Keratinocyte (primary cell): ENCODE measurements around the gene IL1RL2. TPM values are rescaled to one million over a fixed set of nuclear protein-coding genes. Genes with fewer than 3 reads are reported as not detected.

Experiments
- DNase-seq: peaks from one replicate; pipeline ENCODE4 v3.0.0-alpha.2; 2011; ENCODE audit warnings: low read depth, missing footprints, low spot score
- FAIRE-seq: peaks from 2 replicates; lab custom pipeline; 2011; peaks lifted over from hg19 to GRCh38; lab: Jason Lieb, UNC
- H2AFZ ChIP-seq: 2 replicates; pipeline ENCODE4 v1.6.0; 2012; ENCODE audit warnings: low read length, control low read depth, inconsistent platforms; ENCODE audit not compliant: control insufficient read depth
- H3K27ac ChIP-seq: 2 replicates; pipeline ENCODE4 v1.5.1; 2011; ENCODE audit warnings: low read length; ENCODE audit not compliant: control insufficient read depth, insufficient read depth
- H3K27me3 ChIP-seq: 3 replicates; pipeline ENCODE4 v1.6.0; 2011; ENCODE audit warnings: low read length; ENCODE audit not compliant: control insufficient read depth, insufficient read depth; ENCODE audit errors: extremely low read depth
- H3K36me3 ChIP-seq, 2 experiments: 2 replicates in 1 of 2; 3 replicates in 1 of 2; pipeline ENCODE4 v1.5.1; 2011; ENCODE audit warnings: low read length in 2 of 2, mild to moderate bottlenecking in 1 of 2; ENCODE audit not compliant: control insufficient read depth in 2 of 2, insufficient read depth in 2 of 2; ENCODE audit errors: extremely low read depth in 1 of 2
- H3K4me1 ChIP-seq: 3 replicates; pipeline ENCODE4 v1.5.1; 2011; ENCODE audit warnings: low read length; ENCODE audit not compliant: control insufficient read depth, insufficient read depth; ENCODE audit errors: extremely low read depth
- H3K4me2 ChIP-seq: 3 replicates; pipeline ENCODE4 v1.6.0; 2011; ENCODE audit warnings: low read depth, low read length; ENCODE audit not compliant: control insufficient read depth, insufficient read depth; ENCODE audit errors: extremely low read depth
- H3K4me3 ChIP-seq, 3 experiments: fragments of 200-600 bp in 1 of 3; sonication (generic) in 1 of 3; 2 replicates in 2 of 3; 3 replicates in 1 of 3; pipeline ENCODE4 v1.5.1; 2011 to 2016; ENCODE audit warnings: low read length in 3 of 3, mild to moderate bottlenecking in 3 of 3, control low read depth in 2 of 3, inconsistent platforms in 1 of 3, low read depth in 1 of 3, mixed read lengths in 1 of 3, mixed run types in 1 of 3, moderate library complexity in 1 of 3; ENCODE audit not compliant: control insufficient read depth in 2 of 3, insufficient read depth in 2 of 3; ENCODE audit errors: extremely low read depth in 1 of 3
- H3K79me2 ChIP-seq: 2 replicates; pipeline ENCODE4 v1.6.0; 2012; ENCODE audit warnings: low read length; ENCODE audit not compliant: control insufficient read depth, insufficient read depth
- H3K9ac ChIP-seq: 3 replicates; pipeline ENCODE4 v1.6.0; 2011; ENCODE audit warnings: low read length; ENCODE audit not compliant: control insufficient read depth, insufficient read depth; ENCODE audit errors: extremely low read depth
- H3K9me1 ChIP-seq: 3 replicates; pipeline ENCODE4 v1.6.0; 2011; ENCODE audit warnings: low read length; ENCODE audit not compliant: control insufficient read depth, insufficient read depth; ENCODE audit errors: extremely low read depth
- H3K9me3 ChIP-seq: 2 replicates; pipeline ENCODE4 v1.5.1; 2012; ENCODE audit warnings: low read depth, low read length; ENCODE audit not compliant: control insufficient read depth
- H4K20me1 ChIP-seq: 3 replicates; pipeline ENCODE4 v1.6.0; 2011; ENCODE audit warnings: low read length; ENCODE audit not compliant: control insufficient read depth, insufficient read depth; ENCODE audit errors: extremely low read depth
- EZH2 ChIP-seq: IDR thresholded peaks from one replicate; pipeline ENCODE4 v1.6.1; 2012; ENCODE audit warnings: inconsistent platforms, mild to moderate bottlenecking, low read length, moderate library complexity
- dilution Hi-C: fragments of 300-500 bp; cut with MboI; formaldehyde crosslinking; loops from one replicate; pipeline ENCODE4 v1.7.0; 2020; ENCODE audit warnings: low sequenced_read_pairs; ENCODE audit not compliant: extremely low pct_ligation_motif_present
- polyA minus RNA-seq, 3 experiments: library from RNA; depleted of rRNA, polyadenylated mRNA; stranded (reverse); fragments of >200 nt; gene quantifications; 1 replicate in 1 of 3; 2 replicates in 1 of 3; 3 replicates in 1 of 3; pipeline ENCODE4 v1.2.3, GENCODE V29; 2011
- polyA plus RNA-seq, 5 experiments: library from polyadenylated mRNA; depleted of rRNA in 3 of 5; stranded (reverse) in 3 of 5; stranded (forward) in 1 of 5; unstranded in 1 of 5; fragments of >200 nt; gene quantifications; 1 replicate in 1 of 5; 2 replicates in 3 of 5; 3 replicates in 1 of 5; pipeline versions ENCODE4 v1.2.1 to v1.2.3, GENCODE V29; 2011 to 2012; ENCODE audit warnings: missing spikeins in 2 of 5, low read depth in 1 of 5, low replicate concordance in 1 of 5
- TF ChIP-seq, protein P1 (sequence below), 3 experiments: IDR thresholded peaks in 1 of 3; conservative IDR thresholded peaks in 1 of 3; optimal IDR thresholded peaks in 1 of 3; 2 replicates in 2 of 3; 3 replicates in 1 of 3; pipeline versions ENCODE3 to v1.5.1; 2011; ENCODE audit warnings: low read length in 3 of 3, mild to moderate bottlenecking in 3 of 3, moderate library complexity in 2 of 3, control low read depth in 1 of 3, inconsistent platforms in 1 of 3; ENCODE audit not compliant: insufficient read depth in 2 of 3; ENCODE audit errors: extremely low read depth in 1 of 3

The IL1RL2 gene
- polyA plus RNA-seq (1.1 to 1.5 TPM (median 1.4 TPM) in 3 replicates), polyA minus RNA-seq (0.99 to 1.6 TPM (median 1.1 TPM) in 3 replicates)
- polyA plus RNA-seq (2011; ENCODE audit: low read depth): 3.1 TPM
- 0.53 and 1.2 TPM in 2 replicates for polyA plus RNA-seq (2011; cell fraction: cytosol; rRNA removed)
- polyA plus RNA-seq (2011; cell fraction: nucleus; rRNA removed): 2.7 and 3.5 TPM in 2 replicates
- polyA plus RNA-seq (2012; ENCODE audit: low replicate concordance): 1.6 and 2.9 TPM in 2 replicates
- polyA minus RNA-seq (2011; cell fraction: cytosol; rRNA and poly(A)+ RNA removed): 1.3 TPM
- 1.9 and 2.9 TPM in 2 replicates for polyA minus RNA-seq (2011; cell fraction: nucleus; rRNA and poly(A)+ RNA removed)

DNA sequence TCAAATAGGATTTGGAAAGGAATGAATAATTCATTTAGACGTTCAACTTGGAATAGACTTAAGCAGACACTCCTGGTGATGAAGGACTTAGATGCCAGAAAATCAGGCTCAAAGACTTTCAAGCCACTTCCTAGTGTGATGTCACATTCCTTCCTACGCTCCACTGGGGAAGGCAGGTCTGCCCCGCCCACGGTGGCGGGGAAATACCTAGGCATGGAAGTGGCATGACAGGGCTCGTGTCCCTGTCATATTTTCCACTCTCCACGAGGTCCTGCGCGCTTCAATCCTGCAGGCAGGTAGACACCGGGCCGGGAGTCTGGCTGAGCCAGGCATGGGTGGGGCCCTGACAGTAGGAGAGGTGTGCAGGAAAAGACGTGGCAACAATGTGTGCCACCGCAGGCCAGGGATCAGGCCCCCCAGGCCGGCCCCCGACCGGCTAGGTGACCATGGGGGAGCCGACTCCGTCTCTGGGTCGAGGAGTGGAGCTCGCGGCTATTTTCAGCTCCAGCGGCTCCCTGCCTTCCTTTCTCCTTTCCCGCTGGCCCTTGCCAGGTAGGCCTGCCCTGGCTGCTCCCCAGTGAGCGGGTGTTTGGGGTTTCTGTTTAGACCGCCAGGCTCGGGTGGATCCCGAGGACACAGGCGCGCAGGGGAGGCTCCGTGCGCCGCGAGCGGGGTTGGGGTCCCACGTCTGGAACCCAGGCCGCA lies at the start of gene IL1RL2:
Gene IL1RL2, plus strand, starts transcription at position 233 of the 705 bp plus-strand sequence. CDS start 845 bp downstream, outside the sequence.
- Histone ChIP-seq H2AFZ (peak within 1 kb of the TSS; percentile 94), H3K4me3 (peak within 1 kb of the TSS; percentile 25 to 60 (median 45)), H3K4me1 (peaks cover 12% of the 10 kb centered on the region), H3K36me3 (no peaks in the 10 kb centered on the region), H3K9me3 (no peaks in the 10 kb centered on the region), H3K27ac (peak within 1 kb of the TSS; percentile 21), H3K4me2 (peak within 1 kb of the TSS; percentile 77), H3K9me1 (no peaks in the 10 kb centered on the region), H3K79me2 (no peaks in the 10 kb centered on the region), H3K27me3 (no peaks in the 10 kb centered on the region), H3K9ac (peak within 1 kb of the TSS; percentile 41), H4K20me1 (no peaks in the 10 kb centered on the region)
- DNase-seq (no peak), FAIRE-seq (peak; percentile 69)
- no peak for TF ChIP-seq EZH2
- TF ChIP-seq, protein P1, sequence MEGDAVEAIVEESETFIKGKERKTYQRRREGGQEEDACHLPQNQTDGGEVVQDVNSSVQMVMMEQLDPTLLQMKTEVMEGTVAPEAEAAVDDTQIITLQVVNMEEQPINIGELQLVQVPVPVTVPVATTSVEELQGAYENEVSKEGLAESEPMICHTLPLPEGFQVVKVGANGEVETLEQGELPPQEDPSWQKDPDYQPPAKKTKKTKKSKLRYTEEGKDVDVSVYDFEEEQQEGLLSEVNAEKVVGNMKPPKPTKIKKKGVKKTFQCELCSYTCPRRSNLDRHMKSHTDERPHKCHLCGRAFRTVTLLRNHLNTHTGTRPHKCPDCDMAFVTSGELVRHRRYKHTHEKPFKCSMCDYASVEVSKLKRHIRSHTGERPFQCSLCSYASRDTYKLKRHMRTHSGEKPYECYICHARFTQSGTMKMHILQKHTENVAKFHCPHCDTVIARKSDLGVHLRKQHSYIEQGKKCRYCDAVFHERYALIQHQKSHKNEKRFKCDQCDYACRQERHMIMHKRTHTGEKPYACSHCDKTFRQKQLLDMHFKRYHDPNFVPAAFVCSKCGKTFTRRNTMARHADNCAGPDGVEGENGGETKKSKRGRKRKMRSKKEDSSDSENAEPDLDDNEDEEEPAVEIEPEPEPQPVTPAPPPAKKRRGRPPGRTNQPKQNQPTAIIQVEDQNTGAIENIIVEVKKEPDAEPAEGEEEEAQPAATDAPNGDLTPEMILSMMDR (optimal IDR thresholded peaks at IDR 0.05 in 1 of 3, IDR thresholded peaks at IDR 0.05 in 1 of 3, conservative IDR thresholded peaks at IDR 0.05 in 1 of 3; ENCODE audit: extremely low read depth in 1 of 3, insufficient read depth in 2 of 3, low read length in 3 of 3): no peak
- dilution Hi-C loops: no loop called here

DNA sequence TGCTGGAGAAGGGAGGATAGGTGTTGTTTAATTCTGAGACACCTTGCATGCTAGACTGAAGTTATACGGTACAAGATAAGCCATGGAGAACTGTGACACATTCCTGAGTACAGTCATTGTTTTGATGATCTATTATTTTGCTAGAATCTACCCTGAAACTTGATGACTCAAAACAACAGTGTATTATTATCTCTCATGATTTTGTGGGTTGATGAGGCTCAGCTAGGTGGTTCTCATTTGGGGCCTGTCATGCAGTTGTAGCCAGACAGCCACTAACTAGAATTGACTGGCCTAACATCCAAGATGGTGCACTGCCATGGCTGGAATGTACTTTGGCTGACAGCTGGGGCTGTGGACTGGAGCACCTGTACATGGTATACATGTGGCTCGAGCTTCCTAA lies 49.7 kb upstream of the IL1RL2 start:
- H3K27ac ChIP-seq: no peak overlapping the region
- H3K79me2 ChIP-seq: no peaks in the 10 kb centered on the region
- peaks cover 2% of the 10 kb centered on the region for H3K4me1 ChIP-seq
- no peaks in the 10 kb centered on the region for H3K9me3 ChIP-seq
- H3K27me3 ChIP-seq: no peaks in the 10 kb centered on the region
- no peak overlapping the region for H3K9ac ChIP-seq
- H3K36me3 ChIP-seq: no peaks in the 10 kb centered on the region
- H2AFZ ChIP-seq: no peak overlapping the region
- no peak overlapping the region for H3K4me3 ChIP-seq
- DNase-seq (no peak), FAIRE-seq (no peak)
- no peaks in the 10 kb centered on the region for H3K9me1 ChIP-seq
- no peaks in the 10 kb centered on the region for H4K20me1 ChIP-seq
- no peak overlapping the region for H3K4me2 ChIP-seq
- no peak for TF ChIP-seq EZH2
- TF ChIP-seq, protein P1 (optimal IDR thresholded peaks at IDR 0.05 in 1 of 3, IDR thresholded peaks at IDR 0.05 in 1 of 3, conservative IDR thresholded peaks at IDR 0.05 in 1 of 3; ENCODE audit: extremely low read depth in 1 of 3, insufficient read depth in 2 of 3, low read length in 3 of 3): no peak
- dilution Hi-C loops: no loop called here
